Heart left ventricle (tissue), 16 donors: Measurements from ENCODE around the gene PLA2G4D. TPM values are rescaled to one million over a fixed set of nuclear protein-coding genes. Genes with fewer than 3 reads are reported as not detected.
A peak's percentile ranks its signal among the peaks of the same experiment; 100 is the strongest.

Source experiments
- ATAC-seq, 4 donors: fragments of 200-7000 bp; cut with Tn5 transposase; one replicate each; pipeline ENCODE4 v1.9.1; 2020 to 2022; ENCODE audit warnings: moderate library complexity in 4 of 4, mild to moderate bottlenecking in 3 of 4, moderate number of reproducible peaks in 1 of 4
- DNase-seq, 5 donors: peaks; one replicate each; pipeline ENCODE4 v3.0.0-alpha.2; 2020
- H3K27ac ChIP-seq, 12 donors: fragments of 200-600 bp; sonication (generic) in 4 of 12; one replicate each; pipeline versions ENCODE4 v1.5.0 to v1.8.0; 2016 to 2022; ENCODE audit warnings: mild to moderate bottlenecking in 2 of 12
- H3K27me3 ChIP-seq, 9 donors: fragments of 200-600 bp; sonication (generic) in 2 of 9; one replicate each; pipeline versions ENCODE4 v1.5.1 to v1.8.0; 2016 to 2022; ENCODE audit warnings: mild to moderate bottlenecking in 3 of 9
- H3K36me3 ChIP-seq, 9 donors: fragments of 200-600 bp; sonication (generic) in 2 of 9; one replicate each; pipeline versions ENCODE4 v1.5.0 to v1.8.0; 2018 to 2022; ENCODE audit warnings: mild to moderate bottlenecking in 2 of 9
- H3K4me1 ChIP-seq, 12 donors: fragments of 200-600 bp; sonication (generic) in 4 of 12; one replicate each; pipeline versions ENCODE4 v1.5.0 to v1.8.0; 2016 to 2022; ENCODE audit warnings: mild to moderate bottlenecking in 3 of 12
- H3K4me3 ChIP-seq, 12 donors: fragments of 200-600 bp; sonication (generic) in 4 of 12; one replicate each; pipeline versions ENCODE4 v1.5.0 to v1.8.0; 2017 to 2022; ENCODE audit warnings: mild to moderate bottlenecking in 9 of 12, moderate library complexity in 4 of 12
- H3K9me3 ChIP-seq, 12 donors: fragments of 200-600 bp; sonication (generic) in 4 of 12; one replicate each; pipeline versions ENCODE4 v1.5.0 to v1.8.0; 2016 to 2022; ENCODE audit warnings: mild to moderate bottlenecking in 1 of 12
- POLR2A ChIP-seq, 2 donors: fragments of 450-650 bp; IDR thresholded peaks; one replicate each; pipeline ENCODE4 v1.6.1; 2017; ENCODE audit warnings: antibody characterized with exemption in 2 of 2, mild to moderate bottlenecking in 2 of 2, moderate library complexity in 2 of 2
- WGBS, 4 donors: extraction: QIAGEN DNeasy Blood & Tissue Kit in 2 of 4; methylation state at CpG; one replicate each; pipeline versions ENCODE4 v1.1.5 to v1.1.7; 2013 to 2018; 5-methylcytosine and 5-hydroxymethylcytosine counted together
- intact Hi-C, 10 donors: fragments of 100-400 bp; cut with DNase I; formaldehyde crosslinking; loops; one replicate each; pipeline versions ENCODE4 v1.11.1 to v1.14.2; 2022
- polyA plus RNA-seq, 2 donors: library from polyadenylated mRNA; stranded (reverse); fragments of 200-250 nt; gene quantifications; one replicate each; pipeline ENCODE4 v1.2.3, GENCODE V29; 2013
- total RNA-seq, 9 donors: library from RNA; depleted of rRNA in 2 of 9; stranded (reverse); fragments of >200 nt in 2 of 9; fragmentation: NEBNext Ultra II Directional in 3 of 9; extraction: Animal tissue kit (Norgen Biotek cat#: 25700) in 3 of 9; gene quantifications; one replicate each; pipeline versions ENCODE4 v1.1.0 to v1.2.4, GENCODE V29; 2016 to 2023
- TF ChIP-seq, protein P1 (sequence below), 12 donors: fragments of 200-600 bp; sonication (generic) in 4 of 12; IDR thresholded peaks; one replicate each; pipeline versions ENCODE4 v1.5.0 to v1.8.0; 2018 to 2022; ENCODE audit warnings: antibody characterized with exemption in 12 of 12, mild to moderate bottlenecking in 5 of 12
- donor health status: ischemic (EF 13 %, LVEDD 7.1; RV severe dilation, severe dysfunction).
- donor health status: healthy with polysubstance abuse.
- donor health status: DM: no; HTN: yes; CAD: no.
- donor health status: DM: no; HTN: no; CAD: no.
- donor health status: ischemic (EF 25% LVEDD 6.9; RV normal size, moderate dysfunction).
- donor health status: ischemic (EF 25% LVEDD 5.7; RV mildly dilated, moderate dysfunction).
- donor health status: healthy.
- donor health status: DM: yes; HTN: yes; CAD: no.
- donor health status: ischemic (EF 35%, LVEDD 5.7; RV mildly dilated, moderate dysfunction).
- donor health status: nonischemic (EF 11% LVEDD 7.7; RV severe dilation, severe dysfunction).
- donor health status: DM: yes; HTN: yes; CAD: no.
- donor health status: PGD.
- donor health status: ischemic (EF 29% LVEDD 5.4; RV normal size, mild dysfunction).
- donor health status: nonischemic (EF 23%, LVEDD 6.1; RV moderate dilation, normal function).

PLA2G4D gene
- total and polyA plus RNA-seq, 11 donors = not detected

DNA sequence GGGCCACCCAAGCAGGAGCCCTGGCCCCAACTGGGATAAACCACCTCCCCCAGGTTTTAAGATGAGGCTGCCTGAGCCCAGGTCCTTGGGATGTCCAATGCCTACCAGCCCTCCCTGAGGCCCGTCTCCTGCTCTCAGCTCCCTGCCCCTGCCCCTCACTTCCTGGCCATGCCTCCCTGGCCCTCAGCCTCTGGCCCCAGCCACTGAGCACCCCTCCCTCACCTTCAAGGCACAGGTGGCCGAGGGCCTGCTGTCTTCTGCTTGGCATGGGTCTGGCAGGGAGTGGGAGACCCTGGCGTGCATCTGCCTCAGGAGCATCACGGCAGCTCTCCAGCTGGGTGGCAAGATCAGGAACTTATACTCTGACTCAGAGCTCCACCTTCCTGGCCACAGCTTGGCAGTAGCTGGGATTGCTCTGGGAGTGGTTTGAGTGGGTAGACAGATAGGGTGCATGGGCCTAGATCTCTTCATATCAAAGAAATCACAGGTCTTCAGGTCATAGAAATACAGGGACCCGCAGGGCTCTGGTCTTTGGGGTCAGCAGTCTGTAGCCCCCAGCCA lies 73.6 kb downstream of the PLA2G4D start, which contains the start of gene PLA2G4E:
PLA2G4E (minus strand) TSS at position 330 of the 561 bp plus-strand sequence; CDS start at position 318, 12 bp downstream.
- Histone ChIP-seq H3K4me3 (no peak within 1 kb of the TSS), H3K9me3 (no peaks in the 10 kb centered on the region), H3K4me1 (peaks cover 0 to 23% (median 6%) of the 10 kb centered on the region in 12 donors), H3K27me3 (no peaks in the 10 kb centered on the region), H3K27ac (no peak within 1 kb of the TSS), H3K36me3 (no peaks in the 10 kb centered on the region)
- 93 to 95% (median 93%) methylated on average over 5 of the region's 5 CpGs for WGBS, 4 donors
- DNase-seq (no peak), ATAC-seq (no peak)
- TF ChIP-seq, protein P1, sequence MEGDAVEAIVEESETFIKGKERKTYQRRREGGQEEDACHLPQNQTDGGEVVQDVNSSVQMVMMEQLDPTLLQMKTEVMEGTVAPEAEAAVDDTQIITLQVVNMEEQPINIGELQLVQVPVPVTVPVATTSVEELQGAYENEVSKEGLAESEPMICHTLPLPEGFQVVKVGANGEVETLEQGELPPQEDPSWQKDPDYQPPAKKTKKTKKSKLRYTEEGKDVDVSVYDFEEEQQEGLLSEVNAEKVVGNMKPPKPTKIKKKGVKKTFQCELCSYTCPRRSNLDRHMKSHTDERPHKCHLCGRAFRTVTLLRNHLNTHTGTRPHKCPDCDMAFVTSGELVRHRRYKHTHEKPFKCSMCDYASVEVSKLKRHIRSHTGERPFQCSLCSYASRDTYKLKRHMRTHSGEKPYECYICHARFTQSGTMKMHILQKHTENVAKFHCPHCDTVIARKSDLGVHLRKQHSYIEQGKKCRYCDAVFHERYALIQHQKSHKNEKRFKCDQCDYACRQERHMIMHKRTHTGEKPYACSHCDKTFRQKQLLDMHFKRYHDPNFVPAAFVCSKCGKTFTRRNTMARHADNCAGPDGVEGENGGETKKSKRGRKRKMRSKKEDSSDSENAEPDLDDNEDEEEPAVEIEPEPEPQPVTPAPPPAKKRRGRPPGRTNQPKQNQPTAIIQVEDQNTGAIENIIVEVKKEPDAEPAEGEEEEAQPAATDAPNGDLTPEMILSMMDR (IDR thresholded peaks at IDR 0.05) = no peak
- no peak for TF ChIP-seq POLR2A (IDR thresholded peaks at IDR 0.05)
- intact Hi-C loops = no loop called here

DNA sequence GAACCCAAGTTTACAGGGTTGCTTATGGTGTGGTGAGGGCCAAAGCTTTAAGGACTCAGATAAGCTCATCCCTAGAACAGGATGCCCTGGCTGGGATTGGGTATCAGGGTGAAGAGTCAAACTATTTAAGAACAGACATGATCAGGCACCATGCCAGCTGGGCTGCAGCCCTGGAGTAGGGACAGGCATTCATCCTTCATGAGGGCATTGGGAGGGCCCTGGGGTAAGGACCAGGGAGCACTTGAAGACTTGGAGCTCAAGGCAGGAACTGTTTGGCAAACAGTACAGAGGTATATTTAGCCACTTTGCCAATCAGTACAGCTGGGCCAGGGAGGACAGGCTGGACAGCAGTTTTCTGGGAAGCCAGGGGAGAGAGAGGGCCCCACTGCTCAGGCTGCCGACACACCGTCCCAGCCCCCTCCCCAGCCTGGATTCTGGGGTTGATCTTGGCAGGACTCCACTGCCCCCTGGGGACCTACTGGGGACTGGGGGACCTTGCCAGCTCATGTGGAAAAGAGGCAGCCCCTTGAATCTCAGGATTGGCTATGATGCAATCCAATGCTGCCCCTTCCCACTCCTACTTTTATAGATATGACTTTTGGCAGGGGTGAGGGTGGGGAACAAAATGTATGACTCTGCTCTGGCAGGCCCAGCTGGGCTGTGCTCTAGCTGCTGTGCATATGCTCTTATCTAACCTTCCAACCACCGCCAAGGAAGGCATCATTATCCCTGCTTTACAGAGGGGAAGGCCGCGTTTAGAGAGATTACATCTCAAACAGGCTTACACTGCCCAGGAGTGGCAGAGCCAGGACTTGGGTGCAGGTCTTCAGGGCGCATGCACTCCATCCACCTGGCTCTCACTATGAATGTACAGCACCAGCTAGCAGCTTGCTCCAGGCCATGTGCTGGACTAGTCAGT lies 75.8 kb downstream of the PLA2G4D start:
- WGBS, 4 donors = 37 to 52% (median 41%) methylated on average over 4 to 6 of the region's 6 CpGs
- intact Hi-C loops = no loop called here

More for the DNA sequence above, 75.8 kb downstream of the PLA2G4D start:
- no peaks in the 10 kb centered on the region for H3K9me3 ChIP-seq
- peak overlapping the region in 7 of 12 donors; percentile 28 to 79 (median 42) for H3K27ac ChIP-seq
- peak in 4 of 5 donors; percentile 28 to 88 (median 62) for DNase-seq
- no peak for TF ChIP-seq POLR2A (IDR thresholded peaks at IDR 0.05)
- TF ChIP-seq, protein P1 (IDR thresholded peaks at IDR 0.05) = no peak
- peak; percentile 84 to 95 (median 92) for ATAC-seq
- no peak overlapping the region for H3K4me3 ChIP-seq
- H3K4me1 ChIP-seq = peaks cover 0 to 23% (median 6%) of the 10 kb centered on the region in 12 donors
- no peaks in the 10 kb centered on the region for H3K36me3 ChIP-seq
- no peaks in the 10 kb centered on the region for H3K27me3 ChIP-seq

Other genes with a start within 250 kb of the PLA2G4D start
- 1 to 10 TPM in 8 of 9 donors, under 1 TPM in 1; 0.31 to 5.6 (median 1.7) TPM for gene SPTBN5, start 200.5 kb downstream of the PLA2G4D start, total RNA-seq
- 1 to 10 TPM; 1.3 to 3.2 TPM for gene SPTBN5, start 200.5 kb downstream of the PLA2G4D start, polyA plus RNA-seq
- gene EHD4, start 122.0 kb downstream of the PLA2G4D start, total RNA-seq = 10 to 100 TPM; 28.2 to 70.8 (median 43.9) TPM
- 10 to 100 TPM; 25.6 to 46.5 TPM for gene EHD4, start 122.0 kb downstream of the PLA2G4D start, polyA plus RNA-seq
- gene PLA2G4E, start 73.5 kb downstream of the PLA2G4D start, total RNA-seq = 1 to 10 TPM in 1 of 9 donors, under 1 TPM in 3, not detected in 5; 0.05 to 1.1 (median 0.05) TPM
- gene PLA2G4E, start 73.5 kb downstream of the PLA2G4D start, polyA plus RNA-seq = under 1 TPM in 1 of 2 donors, not detected in 1; 0.01 TPM
- gene PLA2G4F, start 62.1 kb upstream of the PLA2G4D start, total RNA-seq = 1 to 10 TPM in 6 of 9 donors, under 1 TPM in 3; 0.09 to 9.0 (median 1.4) TPM
- gene PLA2G4F, start 62.1 kb upstream of the PLA2G4D start, polyA plus RNA-seq = 1 to 10 TPM in 1 of 2 donors, under 1 TPM in 1; 0.10 to 3.2 TPM
- gene VPS39, start 113.7 kb upstream of the PLA2G4D start, total RNA-seq = 10 to 100 TPM; 37.1 to 59.9 (median 48.2) TPM
- 10 to 100 TPM; 33.8 to 33.9 TPM for gene VPS39, start 113.7 kb upstream of the PLA2G4D start, polyA plus RNA-seq
- 10 to 100 TPM in 7 of 9 donors, 1 to 10 TPM in 2; 8.8 to 30.2 (median 17.4) TPM for gene GANC, start 178.6 kb upstream of the PLA2G4D start, total RNA-seq
- 1 to 10 TPM; 6.8 to 8.4 TPM for gene GANC, start 178.6 kb upstream of the PLA2G4D start, polyA plus RNA-seq
- 10 to 100 TPM; 17.2 to 30.8 (median 19.9) TPM for gene TMEM87A, start 178.9 kb upstream of the PLA2G4D start, total RNA-seq
- 10 to 100 TPM in 1 of 2 donors, 1 to 10 TPM in 1; 9.3 to 23.0 TPM for gene TMEM87A, start 178.9 kb upstream of the PLA2G4D start, polyA plus RNA-seq